Measurements from ENCODE around the gene RSPO1. TPM values are rescaled to one million over a fixed set of nuclear protein-coding genes. Genes with fewer than 3 reads are reported as not detected.

The RSPO1 gene
- total RNA-seq, 1 donor from 2014 or later: not detected

- intact Hi-C loops (cut with micrococcal nuclease): no loop called here
Observed at GRCh38 chr1:37656881-37657280, 22.2 kb upstream of the RSPO1 start.

GRCh38 chr1:37656026-37656425 lies 21.3 kb upstream of the RSPO1 start:
- intact Hi-C loops (cut with micrococcal nuclease): no loop called here

GRCh38 chr1:37655274-37655673 lies 20.6 kb upstream of the RSPO1 start:
- intact Hi-C loops (cut with micrococcal nuclease): no loop called here

GRCh38 chr1:37653906-37654305 lies 19.2 kb upstream of the RSPO1 start:
- intact Hi-C loops (cut with micrococcal nuclease): no loop called here

- intact Hi-C loops (cut with micrococcal nuclease): no loop called here
Observed at GRCh38 chr1:37652976-37653375, 18.3 kb upstream of the RSPO1 start.

DNA sequence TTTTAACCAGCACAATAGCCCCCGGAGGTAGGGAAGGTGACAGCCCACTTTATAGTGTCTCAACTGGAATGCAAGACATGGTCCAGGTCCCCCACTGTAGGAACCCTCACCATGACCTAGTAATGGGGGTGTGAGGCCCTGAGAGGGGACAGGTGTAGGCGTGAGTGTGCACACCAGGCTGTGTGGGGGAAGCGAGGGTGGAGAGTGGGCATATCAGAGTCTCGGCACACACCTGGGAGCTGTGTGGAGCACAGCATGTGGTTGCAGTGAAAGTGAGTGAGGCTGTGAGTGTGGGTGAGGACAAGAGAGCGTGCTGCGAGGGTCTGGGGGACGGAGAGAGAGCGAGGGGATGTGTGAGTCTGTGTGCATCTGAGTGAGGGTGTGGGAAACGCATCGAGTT lies 17.1 kb upstream of the RSPO1 start:
- intact Hi-C loops (cut with micrococcal nuclease): no loop called here

GRCh38 chr1:37650721-37651120 lies 16.0 kb upstream of the RSPO1 start:
- intact Hi-C loops (cut with micrococcal nuclease): no loop called here

DNA sequence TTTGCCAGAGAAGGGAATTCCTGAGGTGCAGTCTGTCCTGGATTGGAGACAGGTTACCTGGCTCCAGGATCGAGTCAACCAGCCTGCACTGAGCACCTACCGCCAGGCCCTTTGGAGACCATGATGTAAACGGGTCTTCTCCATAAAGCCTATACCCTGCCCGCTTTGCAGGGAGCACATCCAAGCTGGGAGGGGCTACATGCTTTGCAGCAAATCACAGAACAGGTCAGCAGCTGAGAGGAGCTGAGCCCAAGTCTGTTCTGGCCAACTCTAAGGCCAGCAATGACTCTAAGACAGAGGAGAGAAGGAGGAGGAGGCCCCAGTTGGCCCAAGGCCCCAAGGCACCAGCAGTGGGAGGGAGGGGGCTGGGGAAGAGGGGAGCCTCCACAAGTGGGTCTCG lies 15.5 kb upstream of the RSPO1 start:
- intact Hi-C loops (cut with micrococcal nuclease): no loop called here

DNA sequence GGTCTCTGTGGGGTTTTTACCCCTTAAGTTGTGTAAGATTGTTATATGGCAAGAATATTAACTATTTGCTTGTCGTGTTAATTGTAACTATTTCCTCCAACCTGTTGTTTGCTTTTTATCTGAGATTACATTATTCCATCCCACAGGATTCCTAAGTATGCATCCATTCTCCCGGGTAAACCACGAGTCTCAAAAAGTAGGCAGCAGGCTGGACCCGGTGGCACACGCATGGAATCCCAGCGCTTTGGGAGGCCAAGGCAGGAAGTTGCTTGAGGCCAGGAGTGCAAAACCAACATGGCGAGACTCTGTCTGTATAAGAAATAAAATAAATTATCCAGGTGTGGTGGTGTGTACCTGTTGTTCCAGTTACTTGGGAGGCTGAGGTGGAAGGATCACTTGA lies 12.6 kb upstream of the RSPO1 start:
- intact Hi-C loops (cut with micrococcal nuclease): no loop called here

DNA sequence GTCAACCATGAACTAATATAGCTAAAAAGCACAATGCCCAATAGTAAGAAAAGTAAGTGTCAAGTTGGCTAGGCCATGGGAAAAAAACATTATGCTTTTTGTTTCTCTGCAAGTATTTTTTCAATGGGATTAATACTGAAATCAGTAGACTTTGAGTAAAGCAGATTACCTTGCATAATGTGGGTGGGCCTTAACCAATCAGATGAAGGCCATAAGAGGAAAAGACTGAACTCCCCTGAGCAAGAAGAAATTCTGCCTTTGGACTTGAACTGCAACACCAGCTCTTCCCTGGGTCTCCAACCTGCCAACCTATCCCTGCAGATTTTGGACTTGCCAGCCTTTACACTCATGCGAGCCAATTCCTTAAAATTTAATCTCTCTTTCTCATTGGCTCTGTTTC lies 6.4 kb upstream of the RSPO1 start:
- intact Hi-C loops (cut with micrococcal nuclease): no loop called here

- intact Hi-C loops (cut with micrococcal nuclease): no loop called here
Observed at GRCh38 chr1:37636435-37636834, 1.7 kb upstream of the RSPO1 start.

GRCh38 chr1:37634992-37635902 lies 555 bp upstream of the RSPO1 start:
- intact Hi-C loops (cut with micrococcal nuclease): no loop called here

DNA sequence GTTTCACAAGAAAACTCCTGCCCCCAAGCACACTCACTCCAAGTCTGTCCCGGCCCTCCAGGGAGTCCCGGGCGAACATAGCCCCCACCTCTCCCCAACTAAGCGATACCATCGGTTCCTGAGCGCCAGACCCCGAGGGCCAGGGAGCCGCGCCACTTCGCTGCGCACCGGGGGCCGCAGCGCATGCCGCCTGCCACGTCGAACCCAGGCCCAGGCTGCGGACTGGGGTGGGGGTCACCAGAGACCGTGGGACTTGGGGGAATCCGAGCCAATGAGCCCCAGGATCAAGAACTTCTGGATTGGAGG lies 801 bp downstream of the RSPO1 start:
- intact Hi-C loops (cut with micrococcal nuclease): no loop called here

GRCh38 chr1:37633040-37633937 lies 1.4 kb downstream of the RSPO1 start:
- intact Hi-C loops (cut with micrococcal nuclease): no loop called here

- intact Hi-C loops (cut with micrococcal nuclease): no loop called here
Observed at GRCh38 chr1:37631036-37631435, 3.7 kb downstream of the RSPO1 start.

GRCh38 chr1:37630426-37631028 lies 4.2 kb downstream of the RSPO1 start:
- intact Hi-C loops (cut with micrococcal nuclease): no loop called here

GRCh38 chr1:37629726-37630425 lies 4.8 kb downstream of the RSPO1 start:
- intact Hi-C loops (cut with micrococcal nuclease): no loop called here

DNA sequence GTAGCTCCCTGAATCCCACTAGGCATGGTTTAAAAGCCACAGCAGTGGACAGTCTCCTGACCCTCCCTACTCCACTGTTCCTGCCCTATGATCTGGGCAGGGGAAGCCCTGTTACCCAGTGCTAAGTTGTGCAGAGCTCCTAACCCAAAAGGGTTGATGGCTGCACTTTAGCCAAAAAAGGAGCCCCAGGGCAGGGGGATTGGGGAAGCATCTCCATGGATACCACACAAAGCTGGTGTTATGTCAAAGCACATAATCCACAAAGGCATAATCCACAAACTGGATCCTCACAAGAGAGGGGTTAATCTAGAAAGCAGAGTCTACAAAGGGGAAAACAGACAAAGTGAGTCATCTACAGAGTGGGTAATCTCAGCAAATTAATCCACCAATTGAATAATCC lies 5.7 kb downstream of the RSPO1 start:
- intact Hi-C loops (cut with micrococcal nuclease): no loop called here

- intact Hi-C loops (cut with micrococcal nuclease): no loop called here
Observed at GRCh38 chr1:37628026-37628556, 6.6 kb downstream of the RSPO1 start.

- intact Hi-C loops (cut with micrococcal nuclease): no loop called here
Observed at GRCh38 chr1:37622131-37622530, 12.6 kb downstream of the RSPO1 start.

DNA sequence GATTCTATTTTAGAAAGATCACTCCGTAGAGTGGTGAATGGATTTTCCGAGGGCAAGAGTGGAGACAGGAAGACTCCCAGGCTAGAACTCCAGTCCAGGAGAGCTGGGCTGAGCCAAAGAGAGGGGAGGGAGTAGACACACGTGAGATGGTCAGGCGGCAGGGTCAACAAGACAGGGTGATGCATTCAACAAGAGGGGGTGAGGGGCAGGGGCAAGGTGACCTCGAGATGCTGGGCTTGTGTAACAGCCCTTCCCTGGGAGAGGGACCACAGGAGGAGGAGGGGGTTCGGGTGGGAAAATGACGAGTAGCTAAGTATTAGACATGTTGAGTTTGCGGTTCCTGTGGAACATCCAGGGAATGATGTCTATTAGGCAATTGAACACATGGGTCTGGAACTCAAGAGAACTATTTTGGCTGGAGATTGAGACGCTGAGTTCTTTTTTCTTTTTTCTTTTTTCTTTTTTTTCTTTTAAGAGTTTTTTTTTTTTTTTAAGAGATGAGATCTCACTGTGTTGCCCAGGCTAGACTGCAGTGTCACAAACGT lies 13.3 kb downstream of the RSPO1 start:
- intact Hi-C loops (cut with micrococcal nuclease): no loop called here

Data from T-helper 1 cell treated with Interleukin-12 subunit alpha and Interleukin-12 subunit beta and Interleukin-4 antibody, amounts not matched to agents 30 ng/mL and 1 ng/mL, for 36 hours (primary cell).